IMR-90 (cell line): ENCODE data around the gene POLR2L. TPM values are rescaled to one million over a fixed set of nuclear protein-coding genes. Genes with fewer than 3 reads are reported as not detected.
A peak's percentile ranks its signal among the peaks of the same experiment; 100 is the strongest.

Source experiments
- ATAC-seq: fragments of 200-7000 bp; cut with Tn5 transposase; 2 replicates; pipeline ENCODE4 v1.9.1; 2020; ENCODE audit warnings: low read depth, mild to moderate bottlenecking, moderate library complexity
- BruUV-seq: library from RNA; stranded (reverse); fragments of 400-500 nt; replicated peaks from 2 replicates; lab custom pipeline; 2021; lab: Mats Ljungman, UMichigan
- CTCF ChIA-PET: fragments of 300-600 bp; formaldehyde crosslinking; extraction: SDS; loops from one replicate; lab custom pipeline; 2021; ENCODE audit warnings: antibody characterized with exemption; lab: Yijun Ruan, JAX
- POLR2A ChIA-PET: fragments of 300-600 bp; sonication (Branson Sonifier 250); formaldehyde crosslinking; loops from one replicate; lab custom pipeline; 2022; ENCODE audit warnings: antibody characterized with exemption; ENCODE audit not compliant: unreplicated experiment; lab: Charles Lee
- DNase-seq: peaks from one replicate; pipeline ENCODE4 v3.0.0; 2013
- H2AFZ ChIP-seq: replicated peaks from 2 replicates; pipeline ENCODE3; 2013; ENCODE audit warnings: low read length, mild to moderate bottlenecking; ENCODE audit not compliant: poor library complexity
- H2AK5ac ChIP-seq: 2 replicates; pipeline ENCODE4 v1.6.1; 2013; ENCODE audit warnings: low read depth, low read length, inconsistent platforms
- H2AK9ac ChIP-seq: replicated peaks from 2 replicates; pipeline ENCODE3; 2013; ENCODE audit warnings: mild to moderate bottlenecking, low read depth, low read length, moderate library complexity; ENCODE audit not compliant: poor library complexity
- H2BK120ac ChIP-seq: 2 replicates; pipeline ENCODE4 v1.6.1; 2013; ENCODE audit warnings: low read depth, low read length, inconsistent platforms
- H2BK15ac ChIP-seq: 3 replicates; pipeline ENCODE4 v1.6.1; 2013; ENCODE audit warnings: low read depth, low read length, inconsistent platforms
- H2BK20ac ChIP-seq: 2 replicates; pipeline ENCODE4 v1.6.1; 2013; ENCODE audit warnings: low read depth, mild to moderate bottlenecking, inconsistent platforms, low read length, moderate library complexity
- H2BK5ac ChIP-seq: 2 replicates; pipeline ENCODE4 v1.6.1; 2013; ENCODE audit warnings: mild to moderate bottlenecking, low read depth, low read length, inconsistent platforms; ENCODE audit not compliant: poor library complexity, severe bottlenecking
- H3K14ac ChIP-seq: replicated peaks from 2 replicates; pipeline ENCODE4 v1.6.1; 2013; ENCODE audit warnings: low read depth, low read length, inconsistent platforms
- H3K18ac ChIP-seq: 2 replicates; pipeline ENCODE4 v1.6.1; 2013; ENCODE audit warnings: low read depth, low read length, control low read depth
- H3K23ac ChIP-seq: 2 replicates; pipeline ENCODE4 v1.6.1; 2013; ENCODE audit warnings: low read depth, low read length, inconsistent platforms
- H3K27ac ChIP-seq: 2 replicates; pipeline ENCODE4 v1.5.1; 2013; ENCODE audit warnings: mild to moderate bottlenecking, control low read depth, low read length; ENCODE audit not compliant: insufficient read depth
- H3K27me3 ChIP-seq: 2 replicates; pipeline ENCODE4 v1.6.1; 2013; ENCODE audit warnings: low read length; ENCODE audit not compliant: control insufficient read depth, insufficient read depth
- H3K36me3 ChIP-seq: 2 replicates; pipeline ENCODE4 v1.6.1; 2013; ENCODE audit warnings: low read length, mixed read lengths; ENCODE audit not compliant: control insufficient read depth, insufficient read depth
- H3K4ac ChIP-seq: 2 replicates; pipeline ENCODE4 v1.6.1; 2013; ENCODE audit warnings: low read depth, low read length, inconsistent platforms
- H3K4me1 ChIP-seq: 2 replicates; pipeline ENCODE4 v1.6.1; 2013; ENCODE audit warnings: low read length, mixed read lengths; ENCODE audit not compliant: control insufficient read depth, insufficient read depth
- H3K4me2 ChIP-seq: 2 replicates; pipeline ENCODE4 v1.6.1; 2013; ENCODE audit warnings: low read depth, mild to moderate bottlenecking, control low read depth, low read length, moderate library complexity
- H3K4me3 ChIP-seq: 2 replicates; pipeline ENCODE4 v1.5.1; 2013; ENCODE audit warnings: low read depth, mild to moderate bottlenecking, control low read depth, low read length, moderate library complexity; ENCODE audit not compliant: insufficient read depth
- H3K56ac ChIP-seq: 2 replicates; pipeline ENCODE4 v1.6.1; 2013; ENCODE audit warnings: low read length, inconsistent platforms; ENCODE audit not compliant: insufficient read depth; ENCODE audit errors: extremely low read depth
- H3K79me1 ChIP-seq, 2 experiments: 2 replicates each; pipeline ENCODE4 v1.6.1; 2013; ENCODE audit warnings: low read length in 2 of 2, inconsistent platforms in 1 of 2, low read depth in 1 of 2
- H3K9ac ChIP-seq: 2 replicates; pipeline ENCODE4 v1.6.1; 2013; ENCODE audit warnings: low read depth, low read length, control low read depth
- H3K9me1 ChIP-seq: 2 replicates; pipeline ENCODE4 v1.6.1; 2013; ENCODE audit warnings: low read length, inconsistent platforms; ENCODE audit not compliant: insufficient read depth
- H3K9me3 ChIP-seq: 2 replicates; pipeline ENCODE4 v1.6.1; 2013; ENCODE audit warnings: low read length; ENCODE audit not compliant: control insufficient read depth, insufficient read depth
- H4K20me1 ChIP-seq: 2 replicates; pipeline ENCODE4 v1.6.1; 2013; ENCODE audit warnings: low read length, inconsistent platforms; ENCODE audit not compliant: insufficient read depth
- H4K5ac ChIP-seq: 2 replicates; pipeline ENCODE4 v1.6.1; 2013; ENCODE audit warnings: mild to moderate bottlenecking, low read depth, low read length, control low read depth
- H4K8ac ChIP-seq, 2 experiments: 2 replicates each; pipeline ENCODE4 v1.6.1; 2013; ENCODE audit warnings: low read depth in 2 of 2, low read length in 2 of 2, control low read depth in 1 of 2, inconsistent platforms in 1 of 2
- H4K91ac ChIP-seq: 2 replicates; pipeline ENCODE4 v1.6.1; 2013; ENCODE audit warnings: low read depth, low read length, inconsistent platforms; ENCODE audit not compliant: insufficient read depth
- CEBPB ChIP-seq: IDR thresholded peaks from 2 replicates; pipeline ENCODE4 v1.6.1; 2012; ENCODE audit warnings: low read depth, low read length, improper control_type of control experiment
- CHD1 ChIP-seq: IDR thresholded peaks from 2 replicates; pipeline ENCODE4 v1.6.1; 2012; ENCODE audit warnings: low read depth, low read length, improper control_type of control experiment
- FOS ChIP-seq: fragments of 150-350 bp; IDR thresholded peaks from 2 replicates; pipeline ENCODE4 v1.6.1; 2016; ENCODE audit warnings: low read depth, low read length
- MAZ ChIP-seq: IDR thresholded peaks from 2 replicates; pipeline ENCODE4 v1.6.1; 2012; ENCODE audit warnings: low read depth, mild to moderate bottlenecking, low read length, improper control_type of control experiment, moderate library complexity, borderline replicate concordance
- NFE2L2 ChIP-seq: fragments of 150-350 bp; IDR thresholded peaks from 2 replicates; pipeline ENCODE4 v1.6.1; 2016; ENCODE audit warnings: low read depth, mild to moderate bottlenecking, low read length
- RAD21 ChIP-seq: IDR thresholded peaks from 2 replicates; pipeline ENCODE4 v1.6.1; 2012; ENCODE audit warnings: low read length, improper control_type of control experiment
- RCOR1 ChIP-seq: IDR thresholded peaks from 2 replicates; pipeline ENCODE4 v1.6.1; 2012; ENCODE audit warnings: mild to moderate bottlenecking, low read length, improper control_type of control experiment; ENCODE audit not compliant: insufficient replicate concordance
- SMC3 ChIP-seq: fragments of 150-350 bp; IDR thresholded peaks from 2 replicates; pipeline ENCODE4 v1.6.1; 2016; ENCODE audit warnings: low read depth, mild to moderate bottlenecking, antibody characterized with exemption, low read length, moderate library complexity
- WGBS, 2 experiments: methylation state at CpG; one replicate each; pipeline versions ENCODE4 v1.1.5 to v1.1.7; 2013; ENCODE audit warnings: missing lambda C conversion rate in 2 of 2; ENCODE audit not compliant: insufficient read length in 1 of 2; ENCODE audit errors: extremely low coverage in 2 of 2; 5-methylcytosine and 5-hydroxymethylcytosine counted together
- dilution Hi-C: fragments of 300-500 bp; cut with HindIII; formaldehyde crosslinking; loops from one replicate; pipeline ENCODE4 v1.14.3; 2018; ENCODE audit warnings: low sequenced_read_pairs; ENCODE audit not compliant: unreplicated experiment
- in situ Hi-C: fragments of 300-500 bp; cut with MboI; formaldehyde crosslinking; loops from 3 replicates; pipeline ENCODE4 v1.14.3; 2019; ENCODE audit warnings: low sequenced_read_pairs, inconsistent platforms, mixed read lengths
- intact Hi-C: fragments of 100-400 bp; cut with micrococcal nuclease; formaldehyde crosslinking; loops from 2 replicates; pipeline ENCODE4 v1.10.0; 2022
- polyA plus RNA-seq, 3 experiments: library from polyadenylated mRNA; depleted of rRNA; stranded (reverse); fragments of >200 nt; gene quantifications; 2 replicates each; pipeline ENCODE4 v1.2.3, GENCODE V29; 2012; ENCODE audit warnings: low replicate concordance in 1 of 3
- total RNA-seq: library from RNA; depleted of rRNA; stranded (reverse); fragments of >200 nt; gene quantifications from 2 replicates; pipeline ENCODE4 v1.2.3, GENCODE V29; 2012

Gene POLR2L
- total and polyA plus RNA-seq, 2 of the 4 experiments (the other 2 are of a cell fraction), result 44.4 to 416 TPM

DNA sequence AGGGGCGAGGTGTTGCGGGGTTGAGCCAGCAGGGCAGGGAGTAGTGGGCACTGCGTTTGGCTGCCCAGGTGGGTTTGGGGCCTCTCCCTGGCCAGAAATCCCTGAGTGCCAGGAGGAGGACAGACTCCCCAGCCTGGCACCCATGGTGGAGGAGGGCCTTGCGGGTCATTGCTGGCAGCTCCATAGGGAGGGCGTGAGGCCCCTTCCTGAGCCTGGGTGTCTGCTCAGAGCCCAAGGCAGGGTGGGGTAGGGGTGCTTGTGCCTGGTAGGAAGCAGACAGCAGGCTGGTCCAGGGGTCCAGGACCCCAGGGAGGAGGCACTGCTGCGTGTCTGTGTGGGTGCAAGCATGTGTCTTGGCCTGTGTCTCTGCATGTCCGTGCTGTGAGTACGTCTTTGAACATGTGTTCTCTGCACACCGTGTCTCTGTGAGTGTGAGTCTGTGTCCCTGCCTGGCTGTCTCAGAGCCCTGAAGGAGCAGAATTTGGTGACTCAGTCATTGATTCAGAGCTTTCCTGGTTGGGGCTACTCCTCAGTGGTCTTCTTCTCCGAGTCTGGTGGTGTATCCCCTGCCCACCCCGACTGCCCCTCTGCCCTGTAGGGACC, 4.3 kb upstream of the POLR2L start (continued):
- TF ChIP-seq NFE2L2, result no peak

DNA sequence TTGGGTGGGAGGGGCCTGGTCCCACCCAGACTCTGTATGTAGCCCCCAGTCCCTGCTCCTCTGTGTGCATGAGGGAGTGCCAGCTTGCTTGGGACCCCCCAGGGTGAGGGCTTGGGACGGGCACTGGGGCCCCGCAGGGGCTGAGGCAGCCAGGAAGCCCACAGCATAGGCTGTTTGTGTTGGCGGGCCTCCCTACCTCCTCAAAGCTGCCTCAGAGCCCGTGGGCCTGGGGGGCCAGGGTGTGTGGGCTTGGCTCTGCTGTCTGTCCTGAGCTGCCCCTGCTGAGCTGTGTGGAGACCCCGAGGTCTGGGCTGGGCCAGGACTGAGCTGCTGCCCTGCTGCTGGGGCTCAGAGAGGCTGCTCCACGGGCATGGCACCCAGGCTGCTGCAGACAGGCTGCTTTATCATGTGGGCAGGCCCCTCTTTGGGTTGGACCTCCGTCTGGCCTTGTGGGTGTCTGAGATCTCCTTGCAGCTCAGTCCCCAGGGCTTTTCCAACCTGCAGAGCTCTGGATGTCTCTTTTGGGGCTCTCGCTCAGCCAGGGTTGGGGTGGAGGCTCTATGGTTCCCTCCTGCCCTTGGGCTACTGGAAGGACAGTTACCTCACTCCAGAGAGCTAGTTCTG, 3.7 kb upstream of the POLR2L start:
- Histone ChIP-seq H2BK20ac (peak overlapping the region; percentile 92), H2BK15ac (peak overlapping the region; percentile 42; the same call in 1 of the 3 replicates), H3K36me3 (peaks cover 4% of the 10 kb centered on the region; the same call in 1 of the 2 replicates), H3K4ac (peak overlapping the region; percentile 96), H3K4me2 (peak overlapping the region; percentile 92), H3K4me1 (peaks cover 41% of the 10 kb centered on the region), H2BK120ac (peak overlapping the region; percentile 95), H3K4me3 (no peak overlapping the region), H4K20me1 (peaks cover 43% of the 10 kb centered on the region), H2AFZ (peak overlapping the region; percentile 54), H3K23ac (peak overlapping the region; percentile 90), H3K27ac (peak overlapping the region; percentile 98), H4K91ac (peak overlapping the region; percentile 93), H3K9me3 (no peaks in the 10 kb centered on the region), H3K27me3 (no peaks in the 10 kb centered on the region), H2BK5ac (peak overlapping the region; percentile 100), H2AK9ac (peak overlapping the region; percentile 100), H3K9ac (peak overlapping the region; percentile 80), H4K8ac (peak overlapping the region; percentile 32 to 91; a peak in 2 of 4 replicates), H3K79me1 (peaks cover 23 to 68% of the 10 kb centered on the region in 2 experiments; a peak in 3 of 4 replicates), H3K56ac (peak overlapping the region; percentile 70; the same call in 1 of the 2 replicates), H3K14ac (peak overlapping the region; percentile 99), H3K18ac (peak overlapping the region; percentile 90), H4K5ac (peak overlapping the region; percentile 92), H2AK5ac (peak overlapping the region; percentile 100), H3K9me1 (peaks cover 15% of the 10 kb centered on the region)
- BruUV-seq, result no TSS peak
- ChIA-PET POLR2A (no interaction called here), CTCF (no interaction called here)
- in situ Hi-C loops, result no loop called here
- dilution Hi-C loops, result no loop called here
- DNase-seq (no peak), ATAC-seq (no peak)
- peak; percentile 49; the same call in 1 of the 2 replicates for TF ChIP-seq MAZ
- no peak for TF ChIP-seq SMC3
- no peak for TF ChIP-seq RAD21
- TF ChIP-seq CEBPB, result no peak
- TF ChIP-seq FOS, result no peak
- no peak for TF ChIP-seq RCOR1
- TF ChIP-seq CHD1, result no peak
- 29% methylated on average over 4 of the region's 8 CpGs; no CpG with 5 or more reads in 1 of the 2 experiments for WGBS, 2 experiments
- intact Hi-C loops, result loop anchor here (10.0 kb wide), 1 partner anchor 209 kb away; no protein-coding TSS in a partner anchor
